Stromal cell of bone marrow (primary cell): ENCODE data around the gene COL2A1.

Source experiments
- DNase-seq: peaks from one replicate; pipeline ENCODE4 v3.0.0-alpha.2; 2012; ENCODE audit warnings: low read depth

The COL2A1 gene

DNA sequence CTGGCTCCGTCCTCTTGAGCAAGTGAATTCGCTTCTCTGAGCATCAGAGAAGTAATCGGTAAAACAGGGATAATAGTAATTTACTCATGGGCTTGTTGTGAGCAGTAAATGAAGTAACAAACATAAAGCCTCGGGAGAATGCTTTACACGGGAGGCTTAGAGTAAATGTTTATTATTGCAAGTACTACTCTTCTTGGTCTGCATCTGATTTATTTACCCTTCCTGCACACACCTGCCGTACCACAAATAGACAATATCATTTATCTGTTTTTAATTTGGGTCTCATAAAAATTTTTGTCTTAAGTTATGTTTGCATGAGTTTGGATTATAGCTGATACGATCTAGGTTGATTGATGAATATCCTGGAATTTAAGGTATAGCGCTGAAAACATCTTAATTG, 7.8 kb upstream of the COL2A1 start:
- DNase-seq: no peak

DNA sequence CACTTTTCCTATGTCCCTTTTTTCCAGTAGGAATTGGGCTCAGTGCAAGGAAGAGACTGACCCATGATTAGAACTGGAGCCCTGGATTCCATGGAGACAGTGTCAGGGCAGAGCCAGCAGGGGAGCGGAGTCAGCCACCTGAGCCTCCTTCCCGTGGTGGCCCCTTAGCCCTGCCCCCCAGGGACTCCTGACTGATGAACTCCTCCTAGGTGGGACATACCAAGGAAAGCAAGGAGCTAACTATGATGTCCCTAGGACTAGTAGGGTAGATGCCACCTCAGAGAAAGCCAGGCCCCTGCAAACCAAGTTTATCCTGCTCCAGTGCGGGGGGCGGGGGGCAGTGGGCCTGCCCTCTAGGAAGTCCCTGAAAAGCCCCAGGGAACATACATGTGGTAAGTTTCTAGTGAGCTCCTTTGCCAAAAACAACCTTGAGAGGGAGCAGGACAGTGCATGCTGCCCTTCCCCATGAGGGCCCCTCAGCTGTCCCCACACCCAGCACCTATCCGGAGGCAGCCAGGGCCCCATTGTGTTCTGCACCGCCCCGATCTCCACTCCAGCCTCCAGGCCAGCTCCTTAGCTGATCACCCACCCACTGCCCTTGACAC, 6.2 kb upstream of the COL2A1 start:
- no peak for DNase-seq

DNA sequence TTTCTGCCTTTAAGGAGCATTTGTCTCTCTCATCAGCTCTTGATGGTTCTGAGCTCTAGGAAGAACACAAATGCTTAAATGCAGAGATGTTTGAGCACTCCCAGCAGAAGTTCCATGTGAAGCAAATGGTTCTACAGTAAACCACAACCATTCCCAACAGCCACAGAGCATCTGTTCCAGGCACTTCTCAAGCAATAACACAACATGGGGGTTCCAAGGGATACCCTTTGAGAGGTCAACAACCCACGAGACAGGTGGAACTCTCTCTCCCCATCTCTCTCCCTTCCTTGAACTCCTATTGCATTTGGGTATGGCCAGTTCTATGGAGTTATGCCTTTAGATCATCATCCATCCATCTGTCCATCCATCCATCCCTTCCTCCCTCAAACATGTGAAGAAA, 5.2 kb upstream of the COL2A1 start:
- no peak for DNase-seq

DNA sequence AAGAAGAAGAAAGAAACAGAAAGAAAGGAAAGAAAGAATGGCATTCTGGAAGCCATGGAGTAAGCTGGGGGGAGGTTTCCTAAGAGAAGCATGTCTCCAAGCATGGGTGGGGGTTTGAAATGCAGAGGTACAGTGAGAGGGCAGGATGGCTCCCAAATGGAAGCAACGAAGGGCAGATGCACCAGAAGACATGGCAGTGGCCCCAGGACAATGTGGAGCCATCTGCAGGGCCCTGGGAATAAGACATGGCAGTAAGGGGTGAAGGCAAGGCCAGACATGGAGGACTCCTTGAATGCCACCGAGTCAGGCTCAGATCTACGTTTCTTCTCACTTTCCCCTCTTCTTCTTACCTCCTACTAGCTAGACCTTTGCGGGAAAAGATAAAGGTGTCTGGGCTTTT, 4.7 kb upstream of the COL2A1 start:
- no peak for DNase-seq

DNA sequence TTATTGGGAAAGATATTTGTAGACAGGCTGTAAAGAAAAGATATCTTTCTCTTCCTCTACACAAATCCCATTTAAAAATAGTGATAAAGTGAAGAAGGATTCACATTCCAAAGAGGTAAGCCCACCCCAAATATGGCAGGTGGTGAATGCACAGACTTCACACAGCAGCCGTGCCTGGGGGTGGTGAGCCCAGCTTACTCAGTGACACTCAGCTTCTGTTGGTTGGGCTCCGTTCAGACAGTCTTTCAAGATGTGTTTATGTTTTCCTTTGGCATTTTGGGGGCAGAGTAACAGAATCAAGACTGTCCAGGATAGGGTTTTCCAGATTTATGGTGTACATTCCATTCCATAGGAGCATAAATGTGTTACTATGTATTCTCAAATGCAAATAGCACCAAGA, 4.1 kb upstream of the COL2A1 start:
- no peak for DNase-seq

DNA sequence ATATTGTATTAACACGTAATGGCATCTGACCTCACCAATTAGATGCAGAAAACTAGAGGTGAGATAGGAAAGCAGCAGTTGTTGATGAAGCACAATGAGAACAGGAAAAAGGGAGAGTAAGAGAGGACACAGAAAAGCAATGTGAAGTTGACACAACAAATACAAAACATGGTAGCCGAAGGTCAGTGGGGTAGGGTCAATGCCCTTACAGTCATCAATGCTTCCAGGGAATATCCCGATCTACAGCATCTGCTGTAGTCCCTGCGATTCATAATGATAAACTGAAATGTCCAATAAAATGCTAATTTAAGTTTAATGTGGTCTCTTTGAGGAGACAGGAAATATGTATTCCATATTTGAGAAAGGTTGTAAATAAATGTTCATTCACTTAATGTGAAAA, 2.9 kb upstream of the COL2A1 start:
- no peak for DNase-seq

DNA sequence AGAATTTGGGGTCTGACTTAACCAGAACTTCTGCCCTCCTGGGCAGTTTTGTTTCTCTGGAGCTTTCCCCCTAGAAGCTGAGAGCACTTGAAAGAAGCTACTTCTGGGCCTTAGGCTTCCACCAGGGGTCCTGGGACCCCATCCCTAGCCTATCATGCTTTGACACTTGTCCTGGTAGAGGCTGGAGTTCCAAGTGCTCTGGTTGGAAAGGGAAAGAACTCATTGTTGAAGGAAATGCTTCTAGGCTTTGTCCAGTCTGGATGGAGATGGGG, 1.4 kb upstream of the COL2A1 start:
- DNase-seq: no peak

DNA sequence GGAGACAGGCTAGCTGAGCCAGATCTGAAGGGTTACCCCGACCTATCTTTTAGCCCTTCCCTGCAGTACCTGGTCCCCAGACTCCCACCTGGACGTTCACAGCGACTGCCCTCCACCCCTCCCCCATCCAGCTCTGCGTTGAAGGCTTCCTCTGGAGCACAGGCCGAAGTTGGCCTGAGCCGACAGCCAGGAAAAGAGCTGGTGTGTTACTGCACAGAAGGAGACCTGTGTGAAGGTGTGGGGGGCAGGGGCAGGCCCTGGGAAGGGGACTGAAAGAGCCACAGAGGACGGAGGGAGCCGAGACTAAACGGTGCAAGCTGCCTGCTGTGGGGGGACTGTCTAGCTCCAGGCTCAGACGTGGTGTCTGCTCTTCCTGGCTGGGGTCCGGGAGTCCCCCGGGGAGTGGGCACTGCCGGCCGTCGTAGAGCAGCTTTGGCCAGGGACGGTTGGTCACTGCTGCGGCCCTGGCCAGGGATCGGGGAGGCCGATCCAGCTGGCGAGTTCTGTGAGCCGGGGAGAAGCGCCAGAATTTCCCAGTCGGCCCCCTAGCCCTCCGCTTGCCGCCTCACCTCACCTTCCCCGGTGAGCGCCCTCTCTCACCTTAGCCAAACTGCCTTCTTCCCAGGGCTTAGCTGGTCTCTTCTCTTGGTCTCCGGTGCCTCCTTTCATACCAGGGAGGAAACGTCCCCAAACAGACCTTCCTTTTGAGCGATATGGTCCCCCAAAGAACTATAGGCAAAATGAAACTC, 899 bp upstream of the COL2A1 start:
- DNase-seq: no peak

DNA sequence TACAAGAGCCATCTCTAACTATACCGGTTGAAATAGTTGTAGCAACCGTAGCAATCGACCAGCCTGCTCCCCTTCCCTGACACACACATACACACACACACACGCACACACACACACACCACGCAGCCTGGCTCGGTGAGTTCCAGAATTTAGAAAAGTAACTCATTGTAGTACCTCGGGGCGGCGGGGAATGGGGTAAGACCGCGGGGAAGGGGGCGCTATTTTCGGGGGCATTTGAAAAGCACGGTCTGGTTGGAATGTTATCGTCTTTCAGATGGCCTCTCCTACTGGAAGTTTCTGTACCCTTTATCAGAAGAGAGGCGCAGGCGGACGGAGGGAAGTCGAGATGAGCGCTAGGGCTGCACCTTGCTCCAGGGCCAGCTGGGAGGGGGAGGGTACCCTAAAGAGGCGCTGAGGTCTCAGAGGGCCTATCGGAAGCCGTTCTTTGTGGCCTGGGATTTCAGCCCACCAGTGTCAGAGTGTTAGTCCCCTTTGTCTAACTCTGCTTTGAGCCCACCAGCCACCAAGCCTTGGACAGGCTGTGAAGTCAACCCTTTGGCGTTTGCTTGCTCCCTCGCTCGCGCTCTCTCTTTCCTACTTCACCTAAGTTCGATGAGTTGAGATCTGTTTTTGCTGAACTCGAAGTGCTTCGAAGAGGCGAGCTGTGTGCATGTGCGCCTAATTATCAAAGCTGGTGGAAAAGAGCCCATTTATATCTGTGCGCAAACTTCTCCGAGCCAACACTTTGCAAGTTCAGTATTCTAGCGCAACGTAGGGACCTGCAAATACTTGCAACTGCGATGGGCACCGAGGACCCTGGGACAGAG, 837 bp downstream of the COL2A1 start:
- no peak for DNase-seq

DNA sequence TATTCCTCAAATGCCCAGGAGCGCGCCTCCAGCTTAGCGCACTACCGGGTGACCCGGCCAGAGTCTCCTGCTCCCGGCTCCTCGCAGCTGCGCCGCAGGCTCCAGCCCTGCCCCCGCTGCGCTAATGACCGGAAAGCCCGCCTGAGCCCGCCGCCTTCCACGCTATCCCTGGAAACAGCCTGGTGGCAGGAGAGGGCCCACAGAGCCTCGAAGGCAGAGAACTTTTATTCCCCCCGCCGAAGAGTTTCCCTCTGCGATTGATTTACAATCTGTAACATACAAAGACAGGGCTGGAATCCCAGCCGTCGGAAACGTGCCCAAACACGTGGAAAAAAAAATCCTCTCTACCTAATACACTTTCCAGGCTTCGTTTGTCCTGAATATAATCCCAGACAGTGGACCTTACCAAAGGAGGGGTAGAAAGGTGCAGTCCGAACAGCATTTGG, 1.5 kb downstream of the COL2A1 start:
- no peak for DNase-seq

DNA sequence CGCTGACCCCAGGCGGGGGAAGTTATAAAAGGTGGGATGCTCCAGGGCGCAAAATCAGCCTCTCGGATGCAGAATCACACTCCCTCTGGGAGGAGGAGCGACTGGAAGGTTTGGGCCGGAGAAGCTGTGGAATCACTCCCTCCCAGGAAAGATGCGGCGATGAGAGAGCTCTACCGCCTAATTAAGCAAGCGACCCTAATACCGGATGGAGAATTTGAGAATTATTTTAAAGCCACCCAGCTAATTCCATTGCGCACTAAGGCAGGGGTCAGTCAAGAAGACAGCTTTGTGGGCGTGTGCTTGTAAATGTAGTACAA, 1.9 kb downstream of the COL2A1 start:
- no peak for DNase-seq

DNA sequence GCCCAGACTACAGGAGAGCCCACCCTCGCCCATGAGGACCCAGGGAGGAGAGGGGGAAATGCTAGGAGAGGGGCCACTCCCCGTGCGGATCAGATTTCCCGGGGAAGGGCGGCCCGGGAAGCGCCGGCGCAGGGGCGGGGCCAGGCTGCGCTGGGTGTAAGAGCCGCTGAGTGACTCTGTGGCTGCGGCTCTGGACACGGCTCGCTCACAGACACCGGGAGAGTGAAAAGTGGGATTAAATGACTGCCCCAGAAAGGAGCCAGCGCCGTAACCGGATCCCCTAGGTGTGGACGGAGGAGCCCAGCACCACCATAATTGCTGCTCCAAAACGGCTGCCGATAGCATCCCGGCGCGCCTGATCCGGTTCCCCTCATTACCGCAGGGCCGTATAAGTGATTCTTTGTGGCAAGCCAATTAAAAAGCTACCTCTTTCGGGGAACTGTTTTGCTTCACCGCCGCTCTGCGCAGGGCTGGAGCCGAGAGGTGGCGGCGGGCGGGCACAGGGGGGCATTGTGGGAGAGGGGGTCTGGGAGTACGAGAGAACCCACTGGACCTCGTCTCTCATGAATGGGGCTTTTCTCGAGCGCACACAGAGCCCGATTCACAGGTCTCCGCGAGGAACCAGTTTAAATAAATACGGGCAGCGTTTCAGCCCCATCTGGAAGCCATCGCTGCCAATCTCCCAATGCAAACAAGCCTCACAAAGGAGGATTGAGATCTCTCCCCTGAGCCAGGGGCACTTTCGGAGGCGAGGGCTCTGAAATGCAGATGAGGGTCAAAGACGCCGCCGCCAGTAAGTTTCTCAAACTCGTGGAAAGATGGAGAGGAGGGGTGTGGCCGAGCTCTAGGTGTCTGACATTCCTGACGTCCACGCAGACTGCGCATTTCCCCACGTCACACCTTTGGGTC, 2.5 kb downstream of the COL2A1 start:
- no peak for DNase-seq

DNA sequence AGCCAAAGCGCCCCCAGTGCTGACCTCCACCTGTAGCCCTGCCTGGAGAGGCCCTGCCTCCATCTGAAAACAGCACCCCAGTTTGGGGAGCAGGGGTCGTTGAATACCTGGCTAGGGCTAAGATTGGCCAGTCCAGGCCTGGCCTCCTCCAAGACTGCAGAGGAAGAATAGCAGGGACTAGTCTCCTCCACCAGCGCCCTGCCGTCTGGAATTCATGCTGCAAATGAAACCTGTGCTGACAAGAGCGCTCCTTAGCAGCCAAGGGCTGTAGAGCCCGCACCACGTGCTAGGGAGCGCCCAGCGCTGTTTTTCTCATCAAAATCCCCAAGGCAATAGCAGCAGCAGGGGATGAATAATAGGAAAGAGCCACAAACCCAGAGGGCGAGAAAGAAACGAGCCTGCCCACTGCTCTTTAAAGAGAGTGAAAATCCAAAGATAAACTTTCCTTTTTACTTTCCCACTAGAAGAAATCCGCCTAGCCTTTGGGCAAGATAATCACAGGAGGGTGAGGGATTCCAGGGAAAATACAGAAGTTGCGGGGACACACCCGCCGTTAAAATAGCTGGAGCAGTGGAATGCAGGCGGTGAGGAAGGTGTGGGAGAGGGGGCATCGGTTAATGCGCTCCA, 3.3 kb downstream of the COL2A1 start:
- DNase-seq: peak; percentile 25

DNA sequence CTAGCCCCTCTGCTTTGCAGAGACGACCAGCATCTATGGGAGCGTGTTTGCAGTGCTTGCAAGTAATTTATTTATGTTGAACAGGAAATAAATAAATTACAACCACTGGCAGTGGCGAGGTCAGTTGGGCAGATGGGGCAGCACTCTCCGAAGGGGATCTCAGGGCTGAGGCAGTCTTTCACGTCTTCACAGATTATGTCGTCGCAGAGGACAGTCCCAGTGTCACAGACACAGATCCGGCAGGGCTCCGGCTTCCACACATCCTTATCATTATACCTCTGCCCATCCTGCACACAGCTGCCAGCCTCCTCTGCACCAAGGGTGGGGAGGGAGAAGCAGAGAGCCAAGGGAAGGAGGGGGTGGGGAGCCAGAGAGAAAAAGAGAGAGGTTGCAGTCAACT, 4.5 kb downstream of the COL2A1 start:
- no peak for DNase-seq

DNA sequence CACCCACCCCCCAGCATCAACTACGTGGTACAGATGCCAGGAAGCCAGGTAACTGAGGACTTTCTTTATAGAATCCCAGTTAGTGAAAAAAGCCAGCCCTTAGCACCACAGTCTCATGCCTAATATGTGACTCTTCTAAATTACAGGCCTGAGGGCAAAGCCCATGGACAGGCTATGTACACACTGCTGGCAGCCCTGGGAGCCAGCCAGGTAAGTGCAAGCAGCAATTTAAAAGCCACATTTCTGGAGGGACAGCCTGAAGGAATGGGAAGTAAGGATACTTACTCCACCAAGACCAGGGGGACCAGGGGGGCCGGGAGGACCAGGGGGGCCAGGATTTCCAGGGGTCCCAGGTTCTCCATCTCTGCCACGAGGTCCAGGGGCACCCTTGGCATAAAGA, 7.0 kb downstream of the COL2A1 start:
- no peak for DNase-seq

DNA sequence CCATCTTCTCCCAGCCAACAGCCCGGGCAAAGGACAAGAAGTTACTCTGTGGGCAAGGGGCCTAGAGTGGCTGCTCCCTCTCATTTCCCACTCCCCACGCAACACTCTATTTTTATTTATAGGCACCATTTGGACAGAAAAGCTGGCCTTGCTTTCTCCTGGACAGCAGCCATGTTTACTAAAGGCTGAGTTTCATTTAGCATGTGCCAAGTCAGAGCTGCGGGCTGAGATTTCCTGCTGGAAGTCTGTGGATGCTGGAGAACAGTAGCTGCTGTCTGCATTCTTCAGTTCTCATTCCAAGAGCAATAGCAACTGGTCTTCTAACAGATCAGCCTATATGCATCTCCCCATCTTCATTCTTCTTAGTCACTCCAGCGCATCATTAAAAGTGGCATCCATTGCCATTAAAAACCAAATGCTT, 8.3 kb downstream of the COL2A1 start:
- peak; percentile 43 for DNase-seq

DNA sequence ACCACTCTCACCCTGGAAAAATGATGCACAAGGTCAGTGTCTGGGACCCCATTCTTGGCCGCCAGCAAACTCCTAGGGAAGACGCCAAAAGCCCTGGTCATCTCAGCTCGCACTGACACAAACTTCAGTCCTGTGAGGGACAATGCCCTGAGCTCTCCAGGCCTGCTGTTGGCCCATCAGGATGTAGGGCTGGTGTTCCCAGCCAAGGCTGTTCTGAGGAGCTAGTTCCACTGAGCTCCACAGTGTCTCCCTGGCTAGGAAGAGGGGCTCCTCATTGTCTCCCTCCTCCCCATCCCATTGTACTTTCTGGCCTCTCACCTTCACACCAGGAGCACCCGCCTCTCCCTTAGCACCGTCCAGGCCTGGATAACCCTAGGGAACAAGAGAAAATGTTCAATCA, 10.8 kb downstream of the COL2A1 start:
- no peak for DNase-seq

DNA sequence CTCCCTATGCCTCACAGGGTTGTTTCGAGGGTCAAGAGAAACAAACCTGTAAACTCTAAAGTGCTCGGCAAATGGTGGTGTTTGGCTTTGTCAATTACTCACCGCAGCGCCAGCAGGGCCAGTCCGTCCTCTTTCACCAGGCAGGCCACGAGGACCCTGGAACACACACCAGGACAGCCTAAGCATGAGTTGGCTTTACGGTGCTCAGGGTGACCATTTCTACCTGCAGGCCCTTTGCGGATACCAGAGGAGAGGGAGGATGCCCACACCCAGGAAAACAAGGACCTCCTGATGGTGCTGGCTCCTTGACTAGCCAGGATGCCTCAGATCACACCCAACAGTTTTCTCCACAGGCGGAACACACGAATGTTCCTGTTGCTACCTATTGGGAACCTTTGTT, 11.5 kb downstream of the COL2A1 start:
- no peak for DNase-seq

DNA sequence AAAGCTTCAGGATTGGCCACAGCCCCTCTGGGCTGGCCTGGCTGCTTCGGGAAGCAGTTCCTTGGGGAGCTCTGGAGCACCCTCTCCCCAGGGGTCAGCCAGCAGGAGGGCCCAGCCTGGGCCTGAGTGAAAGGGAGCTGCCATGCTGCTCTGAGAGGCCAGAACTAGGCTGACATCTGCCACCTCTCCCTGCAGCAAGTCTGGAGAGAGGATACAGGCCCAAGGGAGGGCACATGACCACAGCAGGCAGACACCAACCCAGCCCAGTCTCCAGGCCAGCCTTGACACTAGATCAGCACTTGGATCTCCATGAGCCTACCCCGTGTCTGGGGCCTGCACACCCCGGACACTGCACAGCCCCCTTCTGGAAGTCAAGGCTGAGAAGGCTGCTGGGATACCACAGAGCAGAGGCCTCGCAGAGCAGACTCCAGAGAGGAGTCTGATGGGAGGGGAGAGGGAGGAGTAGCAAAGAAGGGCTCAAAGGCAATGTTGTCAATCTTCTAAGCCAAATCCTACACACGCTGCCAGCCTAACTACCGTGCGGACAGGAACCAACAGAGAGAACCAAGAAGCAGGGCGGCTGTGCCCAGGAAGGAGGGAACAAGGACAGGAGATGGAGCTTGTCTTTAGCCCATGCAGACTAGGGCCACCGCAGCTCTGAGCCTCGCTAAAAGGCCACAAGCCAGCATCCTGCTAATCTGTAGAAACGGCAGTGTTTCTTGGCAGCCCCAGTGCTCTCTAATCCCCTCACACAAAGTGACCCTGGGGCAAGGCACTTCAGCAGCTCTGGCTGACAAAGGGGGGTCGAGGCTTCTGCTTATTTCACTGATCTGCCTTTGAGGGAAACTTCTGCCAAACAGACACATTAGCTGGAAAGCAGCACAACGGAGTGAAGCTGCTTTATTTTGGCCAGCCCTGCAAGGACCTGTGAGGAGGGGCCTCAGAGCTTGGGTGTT, 12.9 kb downstream of the COL2A1 start:
- no peak for DNase-seq

DNA sequence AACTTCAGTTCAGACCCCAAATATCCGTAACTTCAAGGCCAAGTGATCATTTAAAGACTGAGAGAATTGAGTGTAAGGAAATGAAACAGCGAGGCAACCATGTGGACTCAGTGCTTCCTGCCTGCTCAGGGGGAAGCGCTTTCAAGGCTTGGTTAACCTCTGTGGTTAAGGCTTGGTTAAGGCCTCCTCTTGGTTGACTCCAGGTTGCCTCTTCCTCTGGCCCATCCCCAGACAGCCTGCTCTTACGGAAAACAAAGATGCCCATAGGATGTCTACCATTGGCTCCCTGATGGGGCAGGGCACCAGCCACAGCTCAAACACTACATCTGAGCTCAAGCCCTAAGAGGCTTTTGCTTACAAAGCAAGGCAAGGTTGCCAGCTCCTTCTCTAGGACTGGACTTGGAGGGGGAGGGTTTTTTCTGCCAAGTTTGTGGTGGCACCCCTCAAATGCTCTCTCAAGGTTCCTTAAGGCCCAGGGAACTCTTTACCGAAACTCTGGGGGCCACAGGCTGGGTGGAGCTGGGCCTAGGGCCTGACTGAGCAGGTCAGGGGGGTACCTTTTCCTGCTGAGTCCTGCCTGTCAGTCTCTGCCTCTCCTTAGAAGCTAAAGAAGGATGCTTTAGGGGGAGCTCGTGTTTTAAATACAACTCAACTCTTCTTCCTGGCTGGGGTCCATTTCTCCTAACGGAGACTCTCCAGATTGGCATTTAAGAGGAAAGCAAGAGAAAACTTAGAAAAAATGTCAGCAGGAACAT, 13.7 kb downstream of the COL2A1 start:
- no peak for DNase-seq
